ENCODE data around the gene ZC3H4. TPM values are rescaled to one million over a fixed set of nuclear protein-coding genes. Genes with fewer than 3 reads are reported as not detected.

ZC3H4 gene
- total RNA-seq, 1 donor from 2014 or later: 18.8 TPM

DNA sequence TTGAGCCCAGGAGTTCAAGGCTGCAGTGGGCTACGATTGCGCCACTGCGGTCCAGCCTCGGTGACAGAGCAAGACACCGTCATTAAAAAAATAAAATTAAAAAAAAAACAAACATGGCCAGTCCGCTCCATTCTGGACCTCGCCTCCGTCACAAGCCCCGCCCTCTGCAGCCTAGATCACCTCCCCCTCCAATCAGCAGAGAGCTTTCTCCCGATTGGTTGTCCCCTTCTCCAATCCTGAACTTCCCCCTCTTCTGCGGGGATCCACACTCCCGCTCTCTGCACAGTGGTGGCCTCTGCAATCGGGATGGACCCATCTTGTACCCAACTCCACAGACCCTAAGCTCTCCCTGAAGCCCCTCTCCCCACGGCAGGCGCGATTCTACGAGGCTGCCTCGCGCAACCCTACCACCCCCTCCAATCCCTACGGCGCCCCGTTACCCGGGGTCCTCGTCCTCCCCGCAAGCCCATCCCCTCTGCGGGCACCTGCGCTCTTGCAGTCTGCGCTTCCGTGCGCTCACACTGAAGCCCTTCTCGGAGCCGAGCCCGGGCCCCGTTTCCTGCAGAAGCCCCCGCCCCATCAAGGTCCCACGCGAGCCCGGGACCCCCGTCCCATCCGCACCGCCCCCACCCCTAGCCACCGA is 65.7 kb downstream of the ZC3H4 start:
- DNase-seq: peak; percentile 91

DNA sequence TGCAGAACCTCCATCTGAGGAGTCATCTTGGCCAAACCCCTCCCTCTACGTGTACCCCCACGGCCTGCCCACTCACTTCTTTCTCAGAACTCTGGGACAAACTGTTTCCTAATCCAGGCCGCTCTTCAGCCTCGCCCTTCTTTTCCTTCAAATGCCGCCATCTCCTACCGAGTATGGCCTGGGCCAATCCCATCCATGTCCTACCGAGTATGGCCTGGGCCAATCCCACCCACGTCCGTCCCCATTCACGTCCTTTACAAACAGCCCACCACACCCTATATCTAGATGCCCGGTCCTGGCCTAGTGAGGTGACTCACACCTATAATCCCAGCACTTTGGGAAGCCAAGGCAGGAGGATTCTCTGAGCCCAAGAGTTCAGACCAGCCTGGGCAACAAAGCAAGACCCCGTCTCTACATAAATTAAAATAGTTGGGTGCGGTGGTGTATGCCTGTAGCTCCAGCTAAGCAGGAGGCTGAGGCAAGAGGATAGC is 66.3 kb downstream of the ZC3H4 start:
- no peak for DNase-seq

DNA sequence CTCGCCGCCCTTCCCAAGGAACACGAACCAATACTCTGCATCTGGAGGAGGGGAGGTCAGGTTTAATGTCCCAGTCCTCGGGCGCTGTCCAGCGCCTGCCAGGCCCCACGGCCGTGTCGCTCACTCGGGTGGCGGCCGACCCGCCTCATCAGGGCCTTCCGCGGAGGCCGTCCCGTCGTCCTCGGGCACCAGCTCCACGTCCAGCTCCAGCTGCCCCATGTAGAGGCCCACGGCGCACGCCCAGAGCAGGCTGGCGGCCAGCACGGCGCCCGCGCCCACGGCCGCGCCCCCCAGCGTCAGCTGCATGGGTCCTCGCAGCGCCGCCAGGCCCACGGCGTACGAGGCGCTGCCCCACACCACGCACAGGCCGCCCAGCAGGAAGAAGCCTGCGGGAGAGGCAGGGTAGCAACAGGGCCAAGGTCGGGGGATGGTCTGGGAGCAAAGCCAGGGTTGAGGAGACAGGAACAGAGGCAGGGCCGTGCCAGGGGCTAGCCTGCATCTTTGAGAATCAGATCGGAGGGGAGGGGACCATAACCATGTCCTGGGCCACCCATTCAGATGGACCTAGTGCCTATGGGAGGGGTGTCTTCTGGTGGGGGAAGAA is 67.6 kb downstream of the ZC3H4 start:
- DNase-seq: no peak

DNA sequence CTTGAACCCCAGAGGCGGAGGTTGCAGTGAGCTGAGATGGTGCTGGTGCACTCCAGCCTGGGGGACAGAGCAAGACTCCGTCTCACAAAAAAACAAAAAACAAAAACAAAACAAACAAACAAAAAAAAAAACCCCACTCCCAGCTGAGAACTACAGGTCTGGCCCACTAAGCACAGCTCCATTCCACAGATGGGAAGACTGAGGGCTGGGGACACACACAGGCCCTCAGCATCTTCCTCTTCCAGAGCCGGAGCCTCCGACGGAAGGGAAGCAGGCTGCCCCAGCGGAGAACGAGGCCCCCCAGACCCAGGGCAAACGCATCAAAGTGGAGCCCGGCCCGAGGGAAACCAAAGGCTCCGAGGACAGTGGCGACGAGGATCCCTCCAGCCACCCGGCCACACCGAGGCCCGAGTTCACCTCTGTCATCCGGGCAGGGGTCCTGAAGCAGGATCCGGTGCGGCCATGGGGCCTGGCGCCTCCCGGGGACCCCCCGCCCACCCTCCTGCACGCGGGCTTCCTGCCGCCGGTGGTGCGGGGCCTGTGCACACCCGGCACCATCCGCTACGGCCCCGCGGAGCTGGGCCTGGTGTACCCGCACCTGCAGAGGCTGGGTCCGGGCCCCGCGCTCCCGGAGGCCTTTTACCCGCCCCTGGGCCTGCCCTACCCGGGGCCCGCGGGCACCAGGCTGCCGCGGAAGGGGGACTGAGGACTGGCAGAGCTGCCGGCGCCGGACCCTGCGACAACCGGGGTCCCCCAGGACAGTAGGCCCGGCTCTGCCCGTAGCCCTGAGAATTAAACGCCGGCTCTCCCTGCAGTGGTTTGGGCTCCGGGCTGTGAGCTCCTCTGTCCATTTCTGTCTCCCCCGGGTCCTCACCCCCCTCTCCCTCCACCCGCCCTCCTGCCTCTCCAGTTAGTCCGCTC is 68.4 kb downstream of the ZC3H4 start:
- no peak for DNase-seq

DNA sequence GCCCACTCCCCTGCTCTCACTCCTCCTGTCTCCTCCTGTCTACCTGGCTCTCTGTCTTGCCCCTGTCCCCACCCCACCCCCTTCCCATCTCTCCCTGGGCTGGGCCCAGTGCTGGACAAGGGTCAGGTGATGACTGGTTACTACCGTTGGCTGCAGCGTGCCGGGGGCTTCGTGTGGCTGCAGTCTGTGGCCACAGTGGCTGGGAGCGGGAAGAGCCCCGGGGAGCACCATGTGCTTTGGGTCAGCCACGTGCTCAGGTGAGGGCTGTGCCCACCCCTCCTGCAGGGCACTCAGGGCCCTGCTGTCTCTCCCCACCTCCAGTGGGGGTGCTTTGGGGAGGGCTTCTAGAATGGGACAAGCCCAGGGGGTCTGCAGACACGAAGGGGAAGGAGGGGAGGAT is 72.7 kb downstream of the ZC3H4 start:
- no peak for DNase-seq

DNA sequence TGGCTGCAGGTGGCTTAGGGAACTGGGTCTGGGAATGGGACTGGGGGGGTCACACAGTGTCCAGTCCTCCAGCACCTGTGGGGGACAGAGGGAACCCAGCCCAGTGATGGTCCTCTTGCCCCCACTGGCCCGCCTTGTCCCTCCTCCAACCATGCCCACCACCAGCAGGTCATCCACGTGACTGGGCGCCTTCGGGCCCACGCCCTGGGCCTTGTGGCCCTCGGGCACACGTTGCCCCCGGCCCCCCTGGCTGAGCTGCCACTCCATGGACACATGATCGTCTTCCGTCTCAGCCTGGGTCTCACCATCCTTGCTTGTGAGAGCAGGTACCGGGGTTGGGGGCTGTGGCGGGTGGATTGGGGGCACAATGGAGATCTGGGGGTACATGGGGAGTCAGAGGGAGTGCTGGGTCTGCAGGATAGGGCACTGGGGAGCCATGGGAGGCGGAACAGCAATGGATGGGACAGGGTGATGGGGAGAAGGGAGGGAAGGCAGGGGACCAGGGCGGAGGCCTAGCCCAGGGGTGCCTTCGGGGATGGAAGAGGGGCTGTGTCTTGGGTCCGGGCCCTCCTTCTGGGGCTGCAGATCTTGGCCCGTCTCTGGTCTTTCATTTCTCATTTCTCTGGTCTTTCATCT is 74.2 kb downstream of the ZC3H4 start:
- no peak for DNase-seq

DNA sequence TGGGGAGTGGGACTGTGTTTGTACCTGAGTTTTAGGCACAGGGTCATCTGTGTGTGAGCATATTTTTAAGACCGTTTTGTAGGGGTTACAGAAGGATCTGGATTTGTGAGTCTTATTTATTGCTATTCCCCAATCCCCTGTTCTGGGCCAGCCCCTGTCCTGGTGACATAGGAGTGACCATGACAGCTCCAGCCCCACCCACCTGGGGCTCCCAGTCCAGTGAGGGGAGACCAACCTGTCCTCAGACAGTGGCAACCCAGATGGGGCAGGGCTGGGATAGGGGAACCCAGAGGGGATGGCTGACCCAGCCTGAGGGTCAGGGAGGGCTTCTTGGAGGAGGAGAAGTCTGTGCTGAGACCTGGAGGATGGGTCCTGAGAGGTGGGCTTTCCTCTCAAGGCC is 75.8 kb downstream of the ZC3H4 start:
- no peak for DNase-seq

DNA sequence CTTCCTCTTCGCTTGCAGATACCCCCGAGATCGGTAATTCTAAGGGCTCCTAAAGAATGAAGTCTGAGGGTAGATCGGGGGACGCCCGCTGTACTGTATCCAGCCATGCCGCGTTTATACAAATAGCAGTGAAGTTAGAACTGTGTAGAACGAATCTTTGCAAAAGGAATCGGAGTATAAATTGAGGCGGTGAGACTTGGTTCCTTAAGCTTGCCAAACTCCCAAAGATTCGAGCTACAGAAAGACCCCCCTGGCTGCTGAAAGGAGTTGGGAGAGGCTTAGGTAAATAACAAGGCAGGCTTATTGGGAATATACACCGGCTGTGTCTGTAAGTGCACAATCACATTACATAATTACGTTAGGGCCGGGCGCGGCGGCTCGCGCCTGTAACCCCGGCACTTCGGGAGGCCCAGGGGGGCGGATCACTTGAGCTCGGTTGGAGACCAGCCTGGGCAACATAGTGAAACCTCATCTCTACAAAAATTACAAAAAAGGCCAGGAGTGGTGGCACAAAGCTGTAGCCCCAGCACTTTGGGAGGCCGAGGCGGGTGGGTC is 77.4 kb downstream of the ZC3H4 start:
- no peak for DNase-seq

DNA sequence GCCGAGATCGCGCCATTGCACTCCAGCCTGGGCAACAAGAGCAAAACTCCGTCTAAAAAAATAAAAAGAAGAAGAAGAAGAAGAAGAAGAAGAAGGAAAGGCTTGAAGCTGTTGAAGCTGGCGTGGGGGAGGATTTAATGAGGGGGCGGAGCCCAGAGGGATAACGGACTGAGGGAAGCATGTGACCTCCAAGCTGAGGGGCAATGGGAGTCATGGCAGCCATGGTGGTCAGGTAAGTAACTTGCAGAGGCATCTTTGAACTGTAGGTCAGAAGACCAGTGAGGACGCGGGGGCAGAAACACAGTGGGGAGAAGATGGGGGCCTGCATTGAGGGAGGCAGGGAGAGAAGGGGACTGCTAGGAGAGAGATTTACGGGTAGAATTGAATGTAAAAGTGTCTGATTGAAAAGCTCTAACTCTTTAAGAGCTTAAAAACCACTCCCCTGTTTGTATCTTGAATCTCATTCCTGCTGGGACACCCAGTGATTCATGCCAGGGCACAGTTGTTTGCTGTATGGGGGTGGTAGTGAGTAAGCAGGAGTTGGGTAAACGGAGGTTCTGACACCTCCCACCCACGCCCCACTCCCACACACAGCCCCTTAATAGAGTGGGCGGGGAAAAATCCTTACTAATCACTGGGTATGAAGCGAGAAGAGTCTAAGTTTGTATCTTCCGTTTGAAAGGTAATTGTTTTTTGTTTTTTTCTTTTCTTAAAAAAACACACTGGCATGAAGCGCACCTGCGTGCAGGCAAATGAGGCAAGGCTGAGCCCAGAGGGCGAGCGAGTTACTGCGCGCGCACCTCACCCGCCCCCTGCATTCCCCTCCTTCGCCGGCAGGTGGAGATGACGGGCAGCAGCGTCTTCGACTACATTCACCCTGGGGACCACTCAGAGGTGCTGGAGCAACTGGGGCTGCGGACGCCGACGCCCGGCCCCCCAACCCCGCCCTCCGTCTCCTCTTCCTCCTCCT is 78.2 kb downstream of the ZC3H4 start:
- peak; percentile 90 for DNase-seq

DNA sequence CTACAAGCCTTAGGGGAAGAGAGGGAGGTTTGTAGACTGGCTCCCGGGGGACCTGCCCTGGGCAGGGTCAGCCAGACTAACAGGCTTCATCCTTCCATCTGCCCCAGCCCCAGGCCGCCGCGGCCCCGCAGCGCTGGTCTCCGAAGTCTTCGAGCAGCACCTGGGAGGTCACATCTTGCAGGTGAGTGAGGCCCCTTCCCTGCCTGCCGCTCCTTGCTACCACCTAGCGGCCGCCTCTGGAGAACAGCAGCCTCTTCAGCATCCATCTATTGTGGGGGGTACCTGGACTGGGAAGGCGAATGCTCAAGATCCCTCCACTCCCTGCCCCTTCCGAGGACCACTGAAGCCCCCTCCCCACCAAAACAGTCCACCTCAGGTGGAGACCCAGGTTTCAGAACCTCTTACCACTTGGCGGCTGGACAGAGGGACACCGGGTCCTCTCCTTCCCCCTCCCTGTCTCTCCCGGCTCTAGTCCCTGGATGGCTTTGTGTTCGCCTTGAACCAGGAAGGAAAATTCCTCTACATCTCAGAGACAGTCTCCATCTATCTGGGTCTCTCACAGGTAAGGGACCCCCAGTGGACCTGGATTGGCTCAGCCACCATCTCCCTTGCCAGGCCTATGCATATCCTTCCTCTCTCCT is 81.3 kb downstream of the ZC3H4 start:
- peak; percentile 50 for DNase-seq

DNA sequence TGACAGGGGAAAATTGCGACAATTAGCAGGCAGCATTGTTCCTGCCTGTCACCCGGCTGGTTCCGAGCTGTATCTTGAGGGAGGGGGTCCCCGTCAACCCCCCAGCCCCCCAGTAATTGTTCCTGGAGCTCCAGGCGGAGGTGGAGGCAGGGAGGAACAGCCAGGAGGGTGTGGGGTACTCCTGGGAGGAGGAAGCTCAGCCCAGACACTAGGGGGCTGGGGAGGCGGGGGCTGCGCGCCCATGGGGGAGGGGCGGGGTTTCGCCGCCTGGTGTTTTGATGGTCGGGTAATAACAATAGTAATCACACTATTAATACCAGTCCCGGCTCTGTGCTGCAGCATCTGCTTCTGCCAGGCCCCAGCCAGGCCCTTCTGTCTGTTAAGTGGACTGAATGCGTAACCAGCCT is 85.4 kb downstream of the ZC3H4 start:
- no peak for DNase-seq

DNA sequence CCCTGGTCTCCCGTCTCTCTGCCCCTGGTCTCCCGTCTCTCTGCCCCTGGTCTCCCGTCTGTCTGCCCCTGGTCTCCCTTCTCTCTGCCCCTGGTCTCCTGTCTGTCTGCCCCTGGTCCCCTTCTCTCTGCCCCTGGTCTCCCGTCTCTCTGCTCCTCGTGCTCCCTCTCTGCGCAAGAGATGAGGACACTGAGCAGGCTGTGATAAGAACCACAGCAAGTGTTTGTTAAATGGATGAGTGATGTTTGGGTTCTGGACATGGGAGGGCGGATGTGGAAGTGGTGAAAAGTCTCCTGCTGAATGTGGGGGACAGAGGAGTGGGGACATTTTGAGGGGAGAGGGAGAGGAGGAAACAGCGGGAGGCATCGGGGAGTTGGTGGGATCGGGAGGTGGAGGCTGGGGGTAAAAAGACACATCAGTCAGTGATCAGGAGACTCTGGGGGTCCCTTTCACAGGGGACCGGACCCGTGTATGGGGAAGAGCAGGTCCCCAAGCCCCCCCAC is 85.9 kb downstream of the ZC3H4 start:
- DNase-seq: no peak

DNA sequence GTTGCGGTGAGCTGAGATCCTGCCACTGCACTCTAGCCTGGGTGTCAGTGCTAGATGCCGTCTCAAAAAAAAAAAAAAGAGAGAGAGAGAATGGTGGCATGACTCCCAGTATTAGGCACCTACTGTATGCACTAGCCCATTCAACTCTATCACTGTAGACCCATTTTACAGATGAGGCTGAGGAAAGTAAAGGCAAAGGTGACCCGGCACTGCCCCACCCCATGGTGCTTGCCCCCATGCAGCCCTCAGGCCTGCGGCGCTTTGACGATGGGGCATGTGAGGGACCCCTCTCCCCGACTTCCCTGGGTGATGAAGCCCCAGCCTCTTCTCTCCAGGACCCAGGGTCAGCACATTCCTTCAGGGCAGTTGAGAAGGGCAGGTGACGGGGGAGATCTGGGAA is 86.7 kb downstream of the ZC3H4 start:
- DNase-seq: no peak

DNA sequence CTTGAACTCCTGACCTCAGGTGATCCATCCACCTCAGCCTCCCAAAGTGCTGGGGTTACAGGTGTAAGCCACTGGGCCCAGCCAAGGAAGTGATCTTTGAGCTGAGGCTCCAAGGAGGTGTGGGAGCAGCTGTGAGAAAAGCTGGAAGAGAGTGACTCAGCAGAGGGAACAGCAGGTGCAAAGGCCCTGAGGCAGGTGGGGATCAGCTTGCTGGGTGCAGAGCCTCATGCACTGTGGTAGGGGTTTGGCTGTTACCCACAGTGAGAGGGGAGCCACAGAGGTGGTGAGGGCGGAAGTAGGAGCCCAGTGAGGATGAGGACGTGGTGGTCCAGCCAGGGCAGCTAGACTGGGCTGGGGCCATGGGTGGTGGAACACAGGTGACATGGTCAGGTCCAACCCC is 87.4 kb downstream of the ZC3H4 start:
- no peak for DNase-seq

DNA sequence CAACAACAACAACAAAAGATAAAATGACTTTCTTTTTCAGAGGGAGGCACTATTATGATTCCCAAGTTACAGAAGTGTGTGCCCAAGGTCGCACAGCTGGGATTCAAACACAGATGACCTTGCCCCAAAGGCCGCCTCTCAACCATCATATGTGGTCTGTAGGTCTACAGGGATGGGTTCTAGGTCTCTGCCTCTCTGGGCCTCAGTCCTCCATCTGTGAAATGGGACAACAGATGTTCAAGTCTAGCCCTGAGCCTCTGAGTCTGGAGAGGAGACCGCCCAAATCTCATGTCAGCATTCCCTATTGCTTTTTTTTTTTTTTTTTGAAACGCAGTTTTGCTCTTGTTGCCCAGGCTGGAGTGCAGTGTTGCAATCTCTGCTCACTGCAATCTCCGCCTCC is 89.1 kb downstream of the ZC3H4 start:
- no peak for DNase-seq

DNA sequence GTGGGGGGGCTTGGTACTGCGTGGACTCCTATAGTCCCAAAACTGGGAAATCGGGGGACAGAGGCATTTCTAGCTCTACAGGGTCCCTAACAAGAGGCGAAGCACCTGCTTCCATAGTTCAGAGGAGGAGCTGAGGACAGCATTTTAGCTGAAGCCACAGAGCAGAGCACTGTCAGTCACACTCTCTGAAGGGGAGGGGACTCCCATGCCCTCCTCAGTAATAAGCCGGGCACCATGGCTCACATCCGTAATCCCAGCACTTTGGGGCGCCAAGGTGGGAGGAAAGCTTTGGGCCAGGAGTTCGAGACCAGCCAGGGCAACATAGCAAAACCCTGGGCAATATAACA is 90.2 kb downstream of the ZC3H4 start:
- DNase-seq: no peak

DNA sequence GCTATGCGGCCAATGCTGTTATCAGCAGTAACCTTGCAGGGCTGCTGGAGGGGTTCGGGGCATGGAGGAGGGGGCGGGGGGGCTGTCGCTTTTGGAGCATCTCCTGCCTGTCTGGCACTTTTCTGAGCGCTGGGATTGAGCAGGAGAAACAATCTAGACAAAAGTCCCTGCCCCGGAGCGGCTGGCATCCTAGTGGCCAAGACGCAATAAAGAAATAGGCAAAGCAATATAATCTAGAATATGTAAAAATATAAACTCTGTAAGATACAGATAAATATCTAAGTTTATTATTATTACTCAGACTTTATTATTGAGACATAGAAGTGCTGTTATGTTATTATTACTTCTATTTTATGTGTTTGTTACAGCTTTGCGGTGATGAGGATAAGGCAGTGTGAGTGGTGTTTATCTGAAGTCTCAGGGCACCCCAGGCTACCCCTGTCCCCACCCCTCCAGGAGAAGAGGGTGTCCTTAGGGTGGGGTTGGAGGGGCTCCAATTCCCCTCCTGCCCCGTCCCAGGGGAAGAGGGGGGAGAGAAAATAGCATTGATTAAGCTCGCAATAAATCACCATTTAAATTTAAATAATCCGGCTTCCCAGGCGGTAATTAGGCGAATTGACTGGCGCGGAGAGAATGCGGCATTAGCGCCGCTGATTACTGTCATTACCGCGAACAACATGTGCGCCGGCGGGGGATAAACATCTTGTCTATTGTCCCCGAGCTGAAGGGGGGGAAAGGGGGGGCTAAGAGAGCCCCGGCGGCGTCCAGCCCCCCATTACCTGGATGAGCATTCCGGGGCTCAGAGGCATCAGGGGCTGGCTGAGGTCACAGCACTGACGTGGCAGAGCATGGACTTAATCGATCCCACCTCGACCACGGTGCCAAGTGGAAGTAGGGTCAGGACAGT is 90.8 kb downstream of the ZC3H4 start:
- no peak for DNase-seq

DNA sequence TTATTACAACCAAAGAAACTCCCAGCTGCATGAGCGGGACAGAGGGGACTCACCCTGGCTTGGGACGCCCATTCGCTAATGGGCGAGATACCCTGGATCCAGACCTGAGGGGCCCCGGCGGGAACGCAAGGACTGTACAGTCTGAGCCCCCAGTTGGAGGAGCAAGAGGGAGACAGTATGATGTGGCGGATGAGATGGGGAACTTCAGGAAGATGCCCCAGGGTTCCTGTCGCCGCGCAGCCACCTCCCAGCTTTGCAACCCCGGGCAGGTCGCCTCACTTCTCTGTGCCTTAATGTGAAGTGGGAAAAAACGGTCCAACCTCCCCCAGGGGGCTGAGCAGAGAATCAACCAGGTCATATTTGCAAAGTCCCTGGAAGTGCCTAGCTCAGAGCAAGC is 91.4 kb downstream of the ZC3H4 start:
- no peak for DNase-seq

DNA sequence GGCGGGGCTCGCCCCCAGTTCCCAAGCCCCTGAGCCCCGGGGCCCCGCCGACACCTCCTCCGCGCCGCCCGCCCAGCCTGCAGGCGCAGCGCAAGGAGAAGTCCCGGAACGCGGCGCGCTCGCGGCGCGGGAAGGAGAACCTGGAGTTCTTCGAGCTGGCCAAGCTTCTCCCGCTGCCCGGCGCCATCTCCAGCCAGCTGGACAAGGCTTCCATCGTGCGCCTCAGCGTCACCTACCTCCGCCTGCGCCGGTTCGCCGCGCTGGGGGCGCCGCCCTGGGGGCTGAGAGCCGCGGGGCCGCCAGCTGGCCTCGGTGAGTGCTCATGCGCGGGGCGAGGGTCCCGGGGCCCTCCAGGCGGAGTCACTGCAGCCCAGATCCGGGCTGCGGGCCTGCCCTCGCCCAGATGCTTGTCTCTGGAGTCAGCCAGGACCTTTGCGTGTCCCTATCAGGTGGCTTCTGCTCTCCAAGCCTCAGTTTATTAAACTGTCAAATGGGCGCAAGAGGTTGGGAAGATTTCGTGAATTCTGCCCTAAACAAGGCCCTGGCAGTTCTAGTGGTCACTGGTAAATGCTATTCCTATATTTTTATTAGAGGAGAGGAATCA is 91.9 kb downstream of the ZC3H4 start:
- DNase-seq: no peak
